A549 (cell line): ENCODE data around the gene CYB561D2.

Source experiments
- CTCF ChIP-seq: fragments of >200 bp; sonication (Bioruptor Twin); formaldehyde crosslinking; IDR thresholded peaks from 3 replicates; pipeline ENCODE4 v1.5.1; 2016
- EP300 ChIP-seq, 2 experiments: fragments of >200 bp; sonication (Bioruptor Twin); formaldehyde crosslinking; IDR thresholded peaks; 2 replicates in 1 of 2; 3 replicates in 1 of 2; pipeline ENCODE4 v1.6.1; 2016 to 2017
- MAFK ChIP-seq: fragments of 450-650 bp; IDR thresholded peaks from 2 replicates; pipeline ENCODE4 v1.6.1; 2014; ENCODE audit not compliant: partially characterized antibody
- MAX ChIP-seq: IDR thresholded peaks from 2 replicates; pipeline ENCODE4 v1.6.1; 2012
- MYC ChIP-seq: IDR thresholded peaks from 2 replicates; pipeline ENCODE4 v1.6.1; 2012; ENCODE audit warnings: mild to moderate bottlenecking, inconsistent platforms, low read length, improper control_type of control experiment, borderline replicate concordance
- NR3C1 ChIP-seq: fragments of >200 bp; sonication (Bioruptor Twin); formaldehyde crosslinking; IDR thresholded peaks from 3 replicates; pipeline ENCODE4 v1.6.1; 2017
- PHF8 ChIP-seq: fragments of 200-600 bp; sonication (generic); IDR thresholded peaks from 2 replicates; pipeline ENCODE4 v1.6.1; 2016; ENCODE audit warnings: low read depth, mild to moderate bottlenecking, antibody characterized with exemption, moderate library complexity, borderline replicate concordance
- POLR2A ChIP-seq: IDR thresholded peaks from 2 replicates; pipeline ENCODE4 v1.6.1; 2012; ENCODE audit warnings: mild to moderate bottlenecking, low read length
- POLR2AphosphoS2 ChIP-seq: conservative IDR thresholded peaks from 2 replicates; pipeline ENCODE4 v1.6.1; 2012; ENCODE audit warnings: low read length, improper control_type of control experiment, inconsistent platforms
- REST ChIP-seq: fragments of 200-600 bp; sonication (generic); IDR thresholded peaks from 2 replicates; pipeline ENCODE4 v1.6.1; 2016; ENCODE audit warnings: antibody characterized with exemption, mild to moderate bottlenecking, moderate library complexity
- RNF2 ChIP-seq: fragments of 200-600 bp; sonication (generic); IDR thresholded peaks from 2 replicates; pipeline ENCODE4 v1.6.1; 2016; ENCODE audit warnings: low read depth, mild to moderate bottlenecking, antibody characterized with exemption, moderate library complexity, borderline replicate concordance
- SREBF2 ChIP-seq: fragments of 450-650 bp; IDR thresholded peaks from 2 replicates; pipeline ENCODE4 v1.6.1; 2014; ENCODE audit warnings: mild to moderate bottlenecking, moderate library complexity

- TF ChIP-seq POLR2A (peak; percentile 68), EP300 (IDR thresholded peaks at IDR 0.05) (no peak), POLR2AphosphoS2 (no peak), CTCF (no peak), RNF2 (no peak), MYC (no peak), PHF8 (peak; percentile 44; the same call in 1 of the 2 replicates), MAX (peak; percentile 96), NR3C1 (no peak), SREBF2 (no peak), REST (no peak), MAFK (no peak)
Observed at GRCh38 chr3:50350527-50351322, at the start of gene CYB561D2, which contains the start of gene NPRL2.
